Left lobe of liver (tissue), 2 donors: Measurements from ENCODE around the gene ITPRID1. TPM values are rescaled to one million over a fixed set of nuclear protein-coding genes. Genes with fewer than 3 reads are reported as not detected.

Experiments used
- ATAC-seq: fragments of 200-7000 bp; cut with Tn5 transposase; one replicate; pipeline ENCODE4 v1.9.1; 2020; ENCODE audit warnings: mild to moderate bottlenecking, moderate library complexity
- DNase-seq: peaks from one replicate; pipeline ENCODE4 v3.0.0-alpha.2; 2020; ENCODE audit warnings: low spot score
- total RNA-seq: library from RNA; stranded (reverse); gene quantifications from one replicate; pipeline ENCODE4 v1.2.1, GENCODE V29; 2021
- donor health status: DM: no; HTN: no; CAD: no; lungs with moderate emphysema.
- donor health status: DM: no; HTN: yes; CAD: no.

ITPRID1 gene
- total RNA-seq, 1 donor from 2014 or later = not detected

DNA sequence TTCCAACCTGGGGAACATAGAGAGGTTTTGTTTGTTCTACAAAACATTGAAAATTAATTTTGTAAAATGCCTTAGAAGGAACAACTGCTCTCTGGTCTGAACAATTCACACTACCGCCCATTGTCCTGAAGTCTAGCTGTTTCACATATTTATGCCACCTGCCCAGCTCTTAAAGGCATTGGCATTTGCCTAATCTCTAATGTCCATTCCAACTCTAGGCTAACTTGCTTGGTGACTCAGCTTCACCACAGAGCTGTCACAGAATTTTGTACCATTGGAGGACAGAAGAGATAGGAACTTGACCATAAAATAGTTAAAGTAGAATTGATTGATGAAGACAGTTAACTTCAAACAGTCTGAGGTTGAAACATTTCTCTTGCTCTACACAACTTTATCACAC, 119.6 kb downstream of the ITPRID1 start:
- peak; percentile 43 for ATAC-seq
- no peak for DNase-seq

DNA sequence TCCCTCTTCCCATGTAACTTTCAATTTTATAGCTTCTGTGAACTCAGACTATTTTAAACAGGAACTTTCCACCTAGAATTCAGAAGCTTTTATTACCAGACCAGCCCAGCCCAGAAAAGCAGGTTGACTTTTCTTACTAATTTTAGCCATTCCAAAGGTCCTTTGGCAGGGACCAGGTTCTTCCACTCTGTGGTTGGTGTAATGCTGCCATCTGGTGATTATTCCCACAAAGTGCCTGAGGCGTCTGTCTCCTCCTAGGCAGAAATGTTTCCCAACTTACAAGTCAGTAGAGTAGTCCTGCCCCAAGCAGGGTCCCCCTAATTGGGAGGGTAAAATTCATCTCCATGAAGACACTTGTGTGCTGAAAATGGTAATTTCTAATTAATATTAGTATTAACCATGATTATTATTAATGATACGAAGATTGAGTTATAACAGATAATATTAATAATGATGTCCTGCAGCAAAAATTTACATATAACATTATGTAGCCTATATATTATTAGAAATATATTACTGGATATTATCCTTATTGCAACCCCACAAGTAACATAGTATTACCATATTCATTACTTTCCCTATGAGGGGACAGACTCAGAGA, 120.1 kb downstream of the ITPRID1 start:
- peak; percentile 68 for DNase-seq

DNA sequence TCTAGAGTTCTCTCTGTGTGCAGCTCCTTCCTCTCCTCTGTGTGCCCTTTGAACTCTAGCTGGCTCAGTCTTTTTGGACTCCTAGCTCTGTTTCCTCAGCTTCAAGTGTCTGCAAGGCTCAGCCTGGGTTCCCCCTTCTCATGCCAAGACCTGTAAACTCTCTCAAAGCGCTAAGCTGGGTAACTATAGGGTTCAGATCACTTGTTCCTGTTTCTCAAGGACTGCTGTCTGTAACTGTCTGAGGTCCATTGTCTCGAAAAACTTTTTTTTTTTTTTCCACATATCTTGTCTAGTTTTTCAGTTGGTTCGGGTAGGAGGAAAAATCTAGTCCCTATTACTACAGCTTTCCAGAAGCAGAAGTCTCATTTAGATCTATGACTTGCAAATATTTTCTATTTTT, 126.5 kb downstream of the ITPRID1 start:
- ATAC-seq (no peak), DNase-seq (no peak)

More for the DNA sequence above, 120.1 kb downstream of the ITPRID1 start:
- ATAC-seq = peak; percentile 100

DNA sequence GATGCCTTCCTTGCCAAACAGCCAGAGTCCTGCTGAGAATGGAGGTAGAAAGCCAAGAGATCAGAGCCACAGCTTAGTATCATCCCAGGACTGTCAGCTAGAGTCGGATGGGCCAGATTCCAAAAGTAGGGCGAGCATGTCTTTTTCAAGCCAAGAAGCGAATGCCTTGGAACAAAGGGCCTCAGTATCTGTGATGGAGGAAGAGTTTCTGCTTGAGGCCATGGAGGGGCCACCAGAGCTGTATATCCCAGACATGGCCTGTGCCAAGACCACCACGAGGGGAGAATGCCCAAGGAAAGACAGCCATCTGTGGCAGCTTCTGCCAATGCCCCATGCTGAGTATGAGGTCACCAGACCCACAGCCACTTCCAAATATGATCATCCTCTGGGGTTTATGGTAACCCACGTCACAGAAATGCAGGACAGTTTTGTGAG, 128.8 kb downstream of the ITPRID1 start:
- no peak for ATAC-seq
- no peak for DNase-seq

DNA sequence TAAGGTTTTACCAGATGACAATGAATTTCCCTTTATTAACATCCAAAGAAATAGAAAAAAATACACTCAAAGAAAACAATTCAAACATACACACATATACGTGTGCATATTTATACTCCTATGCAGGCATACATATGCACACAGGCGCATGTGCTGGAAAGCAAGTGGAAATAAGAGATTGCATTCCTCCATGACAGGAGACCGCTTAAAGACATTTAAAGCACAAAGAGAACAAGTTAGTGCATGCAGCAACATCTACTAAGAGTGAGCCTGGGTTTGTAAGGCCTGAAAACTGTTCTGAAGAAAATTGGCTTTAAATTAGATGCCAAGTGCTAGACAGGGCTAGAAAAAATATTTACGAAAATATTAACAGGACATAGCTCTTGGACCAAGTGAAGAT, 133.1 kb downstream of the ITPRID1 start:
- ATAC-seq = no peak
- DNase-seq = no peak

DNA sequence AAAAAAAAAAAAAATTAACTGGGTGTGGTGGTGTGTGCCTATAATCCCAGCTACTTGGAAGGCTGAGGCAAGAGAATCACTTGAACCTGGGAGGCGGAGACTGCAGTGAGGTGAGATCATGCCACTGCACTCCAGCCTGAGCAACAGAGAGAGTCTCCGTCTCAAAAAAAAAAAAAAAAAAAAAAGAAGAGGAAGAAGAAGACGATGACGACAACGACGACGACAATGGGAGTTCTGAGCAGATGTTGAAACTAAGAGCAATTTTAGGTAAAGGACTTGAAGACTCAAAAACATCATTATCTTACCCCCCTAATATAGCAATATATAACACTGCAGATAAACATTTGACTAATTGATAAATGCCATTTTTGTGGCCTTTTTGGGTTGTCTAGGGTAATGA, 133.6 kb downstream of the ITPRID1 start:
- ATAC-seq (no peak), DNase-seq (no peak)

DNA sequence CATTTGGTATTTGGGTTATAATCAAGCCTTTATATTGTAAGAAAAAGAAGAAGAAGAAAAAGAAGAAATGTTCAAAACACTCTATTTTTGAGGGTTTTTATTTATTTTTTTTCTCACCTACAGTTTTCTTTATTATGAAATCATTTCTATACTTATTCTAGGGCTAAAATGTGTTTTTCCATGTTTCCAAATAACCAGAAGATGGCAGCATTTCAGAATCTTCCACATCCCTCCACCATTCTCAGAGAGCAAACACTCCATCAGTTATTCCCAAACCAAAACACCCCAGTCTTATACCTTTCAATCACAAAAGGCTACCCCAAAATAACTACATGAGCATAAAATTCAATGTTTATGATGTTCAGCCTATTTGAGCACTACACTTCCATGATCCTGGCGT, 134.4 kb downstream of the ITPRID1 start:
- ATAC-seq (no peak), DNase-seq (no peak)

DNA sequence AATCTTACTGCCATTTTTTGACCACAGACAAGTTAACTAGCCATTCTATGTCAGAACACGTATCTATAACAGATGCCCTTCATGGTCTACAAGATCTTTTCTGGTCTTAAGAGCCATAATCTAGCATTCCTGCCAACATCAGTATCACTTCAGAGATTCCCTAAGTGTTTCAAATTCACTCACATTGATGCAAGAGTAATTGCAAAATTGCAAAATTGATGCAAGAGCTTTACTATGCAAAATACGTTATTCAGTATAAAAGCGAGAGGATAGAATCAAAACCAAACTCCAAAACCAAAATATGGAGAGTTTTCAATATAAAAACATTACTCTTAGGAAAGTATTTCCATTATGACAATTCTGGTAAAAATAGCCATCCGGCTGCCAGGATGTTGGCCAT, 135.0 kb downstream of the ITPRID1 start:
- no peak for ATAC-seq
- DNase-seq = no peak

DNA sequence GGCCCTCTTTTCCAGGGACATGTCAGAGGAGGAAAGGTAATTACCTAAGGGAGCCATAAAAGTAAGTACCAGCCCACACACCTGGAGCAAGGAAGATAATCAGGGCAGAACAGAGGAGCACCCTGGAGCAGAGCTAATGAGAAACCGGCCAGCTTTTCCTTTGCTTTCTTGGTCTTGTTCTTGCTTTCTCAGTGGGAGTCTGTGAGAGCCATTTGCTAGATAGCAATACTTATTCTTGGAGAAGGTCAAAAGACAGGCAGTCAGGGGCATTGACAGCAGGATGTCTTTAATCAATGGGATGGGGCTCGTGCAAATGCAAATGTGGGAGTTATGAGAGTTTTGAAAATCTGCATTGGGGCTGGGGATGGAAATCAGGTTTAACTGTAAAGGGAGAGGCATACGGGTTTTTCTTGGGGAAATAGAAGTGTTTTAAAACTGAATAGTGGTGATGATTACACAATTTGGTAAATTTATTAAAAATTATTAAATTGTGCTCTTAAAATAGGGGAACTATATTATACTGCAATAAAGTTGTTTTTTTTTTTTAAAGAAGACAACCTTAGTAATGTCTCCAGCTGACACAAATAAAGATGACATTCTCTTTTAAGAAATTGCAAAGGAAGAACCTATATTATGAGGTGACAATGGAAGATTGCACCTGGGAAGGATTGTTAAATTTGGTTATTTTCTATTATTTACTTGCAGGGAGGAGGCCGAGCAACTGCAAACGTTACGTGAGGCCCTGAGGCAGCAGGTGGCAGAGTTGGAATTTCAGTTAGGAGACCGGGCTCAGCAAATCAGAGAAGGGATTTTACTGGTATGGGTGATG, 137.6 kb downstream of the ITPRID1 start:
- DNase-seq (no peak), ATAC-seq (no peak)

DNA sequence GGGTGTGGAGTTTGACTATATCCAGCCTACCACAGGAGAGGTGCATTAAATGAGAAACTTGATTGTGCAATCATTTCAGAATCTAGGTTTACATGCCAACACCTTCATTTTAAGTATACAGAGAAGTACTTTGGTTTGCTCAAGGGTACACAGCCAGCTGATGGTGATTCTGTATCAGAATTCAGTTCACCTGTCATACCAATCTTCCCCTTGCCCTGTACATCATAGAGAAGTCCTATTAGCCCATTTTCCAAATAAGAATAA, 138.1 kb downstream of the ITPRID1 start:
- no peak for ATAC-seq
- no peak for DNase-seq

DNA sequence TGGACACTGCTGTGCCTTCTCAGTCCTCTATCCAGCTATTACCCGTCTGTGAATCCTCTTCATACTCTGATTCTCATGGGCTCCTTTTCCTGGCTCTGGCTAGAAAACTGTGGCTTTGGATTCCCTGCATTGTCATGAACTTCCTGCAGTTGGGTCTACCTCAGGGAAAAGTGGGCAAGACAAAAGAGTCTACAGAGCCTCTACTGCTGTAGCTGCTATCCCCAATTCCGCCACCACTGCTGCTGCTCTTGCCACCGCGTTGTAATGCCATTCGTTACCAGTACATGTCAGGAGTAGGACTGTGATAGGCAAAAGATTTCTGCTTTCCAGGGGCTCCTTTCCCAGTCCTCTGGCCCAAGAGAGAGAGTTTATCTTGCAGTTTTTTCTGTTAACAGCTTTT, 149.2 kb downstream of the ITPRID1 start:
- ATAC-seq (no peak), DNase-seq (no peak)

DNA sequence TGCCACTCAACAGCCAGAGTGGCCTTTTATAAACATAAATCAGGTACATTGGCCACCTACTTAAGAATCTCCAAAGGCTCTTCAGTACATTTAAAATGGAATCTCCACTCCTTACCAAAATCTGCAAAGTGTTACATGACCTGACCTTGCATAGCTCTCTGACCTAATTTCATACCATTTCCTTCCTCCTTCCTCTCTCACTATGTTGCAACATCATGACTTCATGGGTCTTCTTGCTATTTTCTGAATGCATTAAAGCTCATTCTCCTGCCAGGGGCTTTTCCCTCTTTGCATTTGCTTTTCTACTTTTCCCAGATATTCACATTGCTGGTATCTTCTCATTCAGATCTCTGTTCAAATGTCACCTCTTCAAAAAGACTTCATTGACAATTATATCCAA, 151.0 kb downstream of the ITPRID1 start:
- DNase-seq (no peak), ATAC-seq (no peak)

DNA sequence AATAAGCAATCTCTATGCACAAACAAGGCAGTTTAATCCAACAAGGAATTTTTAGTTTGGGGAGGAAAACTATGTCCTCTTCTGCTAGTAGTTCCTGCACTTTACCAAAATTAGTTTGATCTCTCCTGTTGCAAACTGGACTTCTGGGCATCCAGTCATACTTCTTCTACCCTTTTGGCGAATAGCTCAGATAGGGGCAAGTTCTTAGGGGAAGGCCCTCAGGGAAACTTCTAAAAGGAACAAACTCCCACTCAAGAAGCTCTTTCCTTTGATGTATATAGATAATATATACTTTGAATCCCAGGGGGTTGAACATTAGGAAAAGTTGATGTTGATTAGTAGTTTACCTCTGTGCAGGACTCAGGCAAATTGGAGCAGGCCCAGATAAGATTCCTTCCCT, 151.7 kb downstream of the ITPRID1 start:
- DNase-seq (no peak), ATAC-seq (no peak)

DNA sequence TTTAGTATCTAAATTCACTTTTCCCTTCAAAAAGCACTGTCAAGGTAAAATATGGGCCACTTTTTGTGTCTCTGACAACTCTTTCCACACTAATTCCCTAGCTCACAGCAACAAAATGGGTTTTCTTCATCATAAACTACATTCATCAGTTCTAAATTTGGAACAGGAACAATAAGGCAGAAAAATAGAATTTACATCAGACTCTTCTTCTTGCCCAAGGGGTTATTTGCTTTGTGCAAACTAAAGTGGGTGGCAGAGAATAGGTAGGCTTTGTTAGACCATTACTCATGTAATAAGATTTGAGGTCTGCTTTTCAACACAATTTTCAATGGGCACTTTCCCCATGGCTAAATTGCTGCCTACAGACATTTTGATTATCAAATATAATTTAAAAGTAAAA, 155.6 kb downstream of the ITPRID1 start:
- ATAC-seq (no peak), DNase-seq (no peak)

DNA sequence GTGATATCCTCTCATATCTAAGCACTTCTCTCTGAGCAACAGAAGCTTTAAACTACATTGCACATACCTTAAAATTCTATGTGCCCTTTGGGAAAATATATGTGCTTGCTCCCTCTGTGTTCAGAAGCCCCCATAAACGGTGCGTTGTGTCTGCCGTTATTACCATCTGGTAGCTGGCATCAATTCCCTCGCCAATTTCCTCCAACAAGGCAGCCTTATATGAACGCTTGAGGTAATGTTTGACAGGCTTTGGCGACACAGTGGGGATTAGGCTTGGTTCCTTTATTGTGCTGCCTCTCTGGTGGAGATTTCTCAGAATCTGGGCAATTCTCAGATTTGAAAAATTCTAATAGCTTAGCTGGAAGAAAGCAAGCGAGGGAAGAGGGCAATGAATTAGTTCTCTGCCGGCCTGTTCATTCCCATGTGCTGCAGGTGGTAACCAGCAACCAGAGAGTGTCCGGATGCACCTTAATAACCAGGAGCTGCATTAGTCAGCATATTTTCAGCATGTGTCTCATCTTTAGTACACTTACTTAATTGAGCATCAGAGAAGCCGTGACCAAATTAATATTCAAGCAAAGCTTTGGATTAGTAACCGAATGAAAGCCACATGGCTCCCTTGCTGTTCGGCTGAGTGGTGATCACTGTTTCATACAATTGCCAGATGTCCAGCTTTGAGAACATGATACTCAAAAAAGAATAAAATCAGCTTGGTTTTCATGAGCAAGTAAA, 165.8 kb downstream of the ITPRID1 start:
- ATAC-seq = no peak
- DNase-seq = no peak

DNA sequence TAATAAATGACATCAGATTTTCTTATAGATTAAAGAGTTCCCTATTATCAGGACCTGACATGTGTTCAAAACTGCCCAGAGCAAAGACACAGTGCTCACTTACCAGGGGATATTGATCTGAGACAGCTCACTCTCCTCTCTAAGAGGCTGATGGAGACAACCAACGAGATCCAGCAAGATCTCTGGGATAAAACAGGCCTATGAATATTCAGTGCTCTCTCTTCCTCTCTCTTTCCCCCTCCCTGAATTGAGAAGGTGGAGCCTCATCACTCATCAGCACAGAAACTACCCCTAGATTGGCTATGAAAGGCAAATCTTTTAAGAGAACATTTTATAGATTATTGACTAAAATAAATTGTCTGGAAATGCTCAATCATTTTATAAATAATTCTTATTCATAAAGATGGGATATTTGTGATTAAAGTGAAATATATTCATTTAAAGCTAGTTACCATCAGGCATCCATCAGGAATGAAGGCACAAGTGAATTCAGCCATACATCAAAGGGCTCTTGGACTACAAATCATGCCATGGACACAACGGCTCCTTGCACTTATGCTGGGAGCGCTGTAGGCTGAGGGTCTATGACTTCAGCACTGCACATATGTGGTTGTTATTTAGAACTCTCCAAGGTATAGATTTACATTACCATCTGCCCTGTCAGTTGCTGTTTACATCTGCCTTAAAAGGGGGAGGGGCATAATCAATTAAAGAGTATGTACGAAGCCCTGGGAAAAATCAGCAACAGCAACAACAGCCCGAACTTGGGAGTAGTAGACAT, 169.7 kb downstream of the ITPRID1 start:
- DNase-seq = no peak
- ATAC-seq = no peak

DNA sequence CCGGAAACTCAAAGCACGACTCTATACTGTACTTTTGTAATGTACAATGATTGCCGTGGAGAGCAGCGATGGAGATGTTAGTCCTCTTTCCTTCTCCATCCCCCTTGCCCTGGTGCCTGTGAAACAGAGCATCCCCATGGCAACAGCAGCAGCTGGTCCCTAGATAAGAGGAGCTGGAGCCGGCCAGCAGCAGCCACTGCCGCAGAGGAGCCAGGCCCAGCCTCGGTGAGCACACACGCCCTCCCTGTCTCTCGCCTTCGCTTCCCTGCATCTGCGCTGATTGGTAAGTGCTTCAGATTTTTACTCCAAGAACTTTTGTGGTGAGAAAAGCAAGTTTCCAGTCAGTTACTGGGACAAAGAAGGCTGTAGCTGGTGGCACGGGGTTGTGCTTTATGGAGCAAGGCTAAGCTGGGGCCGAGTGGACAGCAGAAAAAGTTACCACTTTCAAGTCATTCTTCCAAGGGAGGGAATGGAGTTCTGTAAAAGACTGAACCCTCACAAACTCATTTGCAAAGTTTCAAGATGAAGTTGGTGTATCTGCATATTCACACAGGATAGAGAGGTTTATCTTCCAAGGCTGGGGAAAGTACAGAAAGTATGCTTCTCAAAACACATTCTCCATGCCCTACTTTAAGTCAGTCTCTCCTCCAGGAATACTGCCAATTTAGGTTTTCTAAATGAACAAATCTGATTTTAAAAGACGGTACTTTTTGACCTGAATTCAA, 173.3 kb downstream of the ITPRID1 start, which contains the start of gene PPP1R17:
TSS of gene PPP1R17 (plus strand) at position 192 of the 725 bp plus-strand sequence. CDS start 5,227 bp downstream, outside the sequence.
- DNase-seq (no peak), ATAC-seq (no peak)

DNA sequence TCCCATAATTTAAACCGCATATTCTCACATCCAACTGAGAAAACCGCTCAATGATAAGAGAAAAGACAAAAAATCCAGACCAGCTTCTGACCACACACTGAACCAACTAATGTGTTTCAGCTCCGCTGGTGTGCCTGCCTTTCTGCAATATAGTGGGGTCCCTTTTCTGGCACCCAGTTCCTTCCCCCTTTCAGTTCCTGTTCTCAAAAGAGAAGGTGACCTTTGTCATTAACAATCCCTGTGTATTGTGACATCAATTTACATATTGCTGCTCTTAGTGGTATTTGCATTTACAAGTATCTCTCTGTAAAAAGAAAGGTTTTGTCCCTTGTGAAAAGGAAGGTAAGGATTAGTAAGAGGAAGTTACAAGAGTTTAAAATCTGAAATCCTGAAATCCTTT, 174.5 kb downstream of the ITPRID1 start:
- DNase-seq (no peak), ATAC-seq (no peak)

DNA sequence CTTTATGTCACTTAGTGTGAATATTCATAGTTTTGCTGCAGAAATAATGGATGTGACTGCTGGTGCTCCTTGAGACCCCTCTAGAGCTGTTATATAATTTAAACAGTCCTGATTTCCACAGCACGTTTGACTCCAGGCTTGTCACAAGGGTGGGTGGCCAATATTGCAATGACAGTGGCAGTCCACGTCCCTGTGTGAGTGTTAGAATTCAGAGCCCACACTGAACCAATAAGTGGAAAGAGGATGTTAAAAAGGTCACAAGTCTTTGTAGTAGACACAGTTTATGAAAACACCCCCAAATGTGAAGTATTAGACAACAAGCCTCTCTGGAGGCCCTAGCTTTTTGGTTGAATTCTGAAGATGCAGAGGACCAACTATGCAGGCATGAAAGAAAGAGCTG, 175.1 kb downstream of the ITPRID1 start:
- ATAC-seq (no peak), DNase-seq (no peak)

DNA sequence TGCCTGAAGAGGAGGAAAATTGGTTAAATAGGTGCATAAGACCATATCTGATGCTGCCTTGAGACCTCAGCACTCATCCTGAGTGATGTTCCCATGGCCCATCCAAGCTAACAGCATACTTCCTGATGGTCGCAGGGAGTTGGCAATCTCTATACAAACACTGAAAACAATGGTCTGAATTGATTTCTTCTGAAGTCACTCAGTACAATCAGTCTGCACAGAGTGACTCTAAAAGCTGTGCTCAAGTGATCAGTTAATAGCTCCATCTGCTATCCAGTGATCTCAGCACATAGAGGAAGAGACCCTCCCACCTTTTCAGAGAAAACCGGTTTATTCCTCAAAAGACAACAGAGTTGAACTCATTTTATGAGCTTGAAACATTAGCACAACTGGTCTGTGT, 177.0 kb downstream of the ITPRID1 start:
- DNase-seq (no peak), ATAC-seq (no peak)

DNA sequence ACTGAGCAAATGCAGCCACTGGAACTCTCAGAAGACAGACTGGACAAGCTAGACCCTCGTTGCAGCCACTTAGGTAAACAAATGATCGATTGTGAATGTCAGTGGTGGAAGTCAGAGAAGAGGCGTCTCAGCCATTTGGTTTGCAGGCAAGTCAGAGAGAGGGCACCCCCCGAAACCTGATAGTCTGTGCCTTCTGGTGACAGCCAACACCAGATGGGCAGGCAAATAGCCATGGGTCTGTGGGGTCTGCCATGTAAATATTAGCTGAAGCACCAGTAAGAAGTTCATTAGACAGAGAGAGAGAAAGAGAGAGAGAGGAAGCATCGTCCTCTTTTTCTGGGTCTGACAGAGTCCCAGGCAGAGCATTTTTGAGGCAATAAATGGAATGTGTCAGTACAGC, 178.6 kb downstream of the ITPRID1 start:
- ATAC-seq (no peak), DNase-seq (no peak)
